ENCODE measurements around the gene PRR15. TPM values are rescaled to one million over a fixed set of nuclear protein-coding genes. Genes with fewer than 3 reads are reported as not detected.

PRR15 gene, protein sequence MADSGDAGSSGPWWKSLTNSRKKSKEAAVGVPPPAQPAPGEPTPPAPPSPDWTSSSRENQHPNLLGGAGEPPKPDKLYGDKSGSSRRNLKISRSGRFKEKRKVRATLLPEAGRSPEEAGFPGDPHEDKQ
- total RNA-seq, result under 0.01 and 1.2 TPM in 2 replicates

DNA sequence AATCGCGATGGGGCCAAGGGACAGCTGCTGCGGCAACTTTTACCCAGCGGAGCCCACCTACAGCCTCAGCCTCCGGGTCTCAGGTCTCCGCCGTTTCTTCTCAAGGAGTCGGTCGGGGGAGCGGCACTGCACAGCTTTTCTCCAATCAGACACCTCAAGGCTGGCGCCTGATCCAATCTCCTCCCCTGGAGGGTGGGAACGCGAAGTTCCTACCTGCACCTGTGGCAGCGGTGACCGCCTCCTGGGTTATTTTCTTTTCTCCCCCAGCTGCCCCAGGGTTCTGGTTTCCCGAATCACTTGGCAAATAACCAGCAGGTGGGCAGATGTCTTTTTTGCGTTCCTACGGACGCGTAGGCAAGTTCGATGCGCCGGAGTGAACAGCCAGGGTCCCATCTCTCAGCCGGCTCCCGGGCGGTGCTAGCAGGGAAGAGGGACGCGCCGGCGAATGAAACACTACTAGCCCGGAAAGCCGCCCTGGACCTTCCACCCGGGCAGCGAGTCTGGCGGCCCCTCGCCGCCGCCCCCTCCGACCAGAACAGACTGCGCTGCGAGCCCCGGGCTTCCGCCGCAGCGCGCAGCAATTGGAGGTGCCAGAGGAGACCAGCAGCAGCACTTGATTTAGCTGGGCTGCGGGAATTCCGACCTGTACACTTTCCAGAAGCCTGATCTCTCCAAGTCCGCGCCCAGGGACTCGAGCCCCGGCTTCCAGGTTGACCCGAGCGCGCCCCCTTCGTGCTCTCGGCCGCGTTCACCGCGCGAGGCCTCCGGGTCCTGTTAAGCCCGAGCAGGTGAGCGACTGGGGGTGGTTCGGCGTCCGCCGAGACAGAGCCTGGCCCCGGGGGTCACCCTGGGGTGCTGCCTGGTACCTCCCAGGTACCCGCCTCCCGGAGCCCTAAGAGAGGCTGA, at the start of gene PRR15:
Gene PRR15 (plus strand): TSS at position 246 of the 906 bp plus-strand sequence. CDS start 2,495 bp downstream, outside the sequence.

Other genes with a start within 250 kb of the PRR15 start
- not detected in 2 replicates for gene WIPF3, start 242.7 kb downstream of the PRR15 start, total RNA-seq

All from smooth muscle cell of the umbilical artery (primary cell).